ENCODE results near the gene MAGEC2.

MAGEC2 gene

GRCh38 chrX:142184756-142185602 is 20.1 kb downstream of the MAGEC2 start:
- no peaks in the 10 kb centered on the region for H3K36me3 ChIP-seq (ENCODE audit: control insufficient read depth, insufficient read depth, low read length)
- H3K4me1 ChIP-seq (ENCODE audit: control insufficient read depth, insufficient read depth, low read length): no peaks in the 10 kb centered on the region
- no peaks in the 10 kb centered on the region for H3K9me3 ChIP-seq (ENCODE audit: control insufficient read depth, low read length)
- no peaks in the 10 kb centered on the region for H3K27me3 ChIP-seq (ENCODE audit: control insufficient read depth, insufficient read depth, low read length)
- no peak overlapping the region for H3K4me3 ChIP-seq (ENCODE audit: low read length)
- H3K9ac ChIP-seq (ENCODE audit: low read length): no peak overlapping the region

GRCh38 chrX:142156567-142156966 is 48.5 kb downstream of the MAGEC2 start:
- Histone ChIP-seq H3K36me3 (ENCODE audit: control insufficient read depth, insufficient read depth, low read length) (no peaks in the 10 kb centered on the region), H3K9me3 (ENCODE audit: control insufficient read depth, low read length) (no peaks in the 10 kb centered on the region), H3K4me3 (ENCODE audit: low read length) (no peak overlapping the region), H3K9ac (ENCODE audit: low read length) (no peak overlapping the region), H3K4me1 (ENCODE audit: control insufficient read depth, insufficient read depth, low read length) (no peaks in the 10 kb centered on the region), H3K27me3 (ENCODE audit: control insufficient read depth, insufficient read depth, low read length) (no peaks in the 10 kb centered on the region)
